GM19035 (cell line): Measurements from ENCODE around the gene RNF115.

ENCODE experiments used
- ATAC-seq: cut with Tn5 transposase; IDR thresholded peaks from one replicate; pipeline ENCODE4 v1.9.1; 2021; ENCODE audit not compliant: unreplicated experiment

Gene RNF115

DNA sequence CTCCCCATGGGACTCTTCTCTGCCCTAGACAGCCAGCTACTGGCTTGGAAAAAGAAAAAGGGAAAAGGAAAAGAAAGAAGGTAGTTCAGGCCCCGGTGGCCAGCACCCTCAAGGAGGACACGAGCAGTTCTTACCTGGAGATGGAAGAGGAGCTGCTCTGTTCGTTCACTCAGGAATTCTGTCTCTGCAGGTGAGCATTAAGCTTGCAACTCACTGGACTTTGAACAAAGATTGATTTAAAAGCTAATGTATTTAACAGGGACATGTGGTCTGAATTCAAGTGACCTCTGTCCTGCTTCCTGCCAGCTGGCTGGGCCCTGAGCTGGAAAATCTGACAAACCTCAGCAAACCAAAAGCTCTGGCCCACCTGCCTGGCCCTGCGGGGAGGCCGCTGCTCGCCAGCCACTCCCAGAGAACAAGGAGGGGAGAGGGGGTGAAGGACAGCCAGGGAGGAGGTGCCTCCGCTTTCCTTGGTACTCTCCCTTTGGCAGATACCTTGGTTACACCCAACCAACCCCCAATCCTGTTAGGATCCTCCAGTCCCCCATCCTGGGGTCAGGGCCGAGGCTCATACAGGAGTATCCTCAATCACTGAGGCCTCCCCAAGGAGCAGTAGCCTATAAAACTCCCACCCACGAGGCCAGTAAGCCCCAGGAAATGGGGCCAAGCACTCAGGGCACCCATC is 116.6 kb downstream of the RNF115 start, which contains the start of gene PDZK1:
PDZK1 (minus strand) TSS at position 186 of the 685 bp plus-strand sequence. CDS start 19,347 bp downstream, outside the sequence.
- ATAC-seq, result no peak

GRCh38 chr1:145706086-145706664 is 117.7 kb downstream of the RNF115 start:
- no peak for ATAC-seq

DNA sequence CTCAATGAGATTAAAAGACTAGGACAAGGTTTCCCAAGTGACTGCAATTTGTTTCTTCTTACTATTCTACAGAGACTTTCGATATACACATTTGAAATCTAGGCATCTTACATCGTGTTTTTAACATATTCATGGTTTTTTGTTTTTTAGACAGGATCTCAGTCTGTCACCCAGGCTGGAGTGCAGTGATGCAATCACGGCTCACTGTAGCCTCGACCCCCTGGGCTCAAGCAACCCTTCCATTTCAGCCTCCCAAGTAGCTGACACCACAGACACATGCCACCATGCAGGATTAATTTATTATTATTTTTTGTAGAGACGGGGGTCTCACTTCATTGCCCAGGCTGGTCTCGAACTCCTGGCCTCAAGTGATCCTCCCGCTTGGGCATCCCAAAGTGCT is 118.3 kb downstream of the RNF115 start:
- ATAC-seq, result no peak

- no peak for ATAC-seq
Observed at GRCh38 chr1:145702826-145703225, 121.1 kb downstream of the RNF115 start.

DNA sequence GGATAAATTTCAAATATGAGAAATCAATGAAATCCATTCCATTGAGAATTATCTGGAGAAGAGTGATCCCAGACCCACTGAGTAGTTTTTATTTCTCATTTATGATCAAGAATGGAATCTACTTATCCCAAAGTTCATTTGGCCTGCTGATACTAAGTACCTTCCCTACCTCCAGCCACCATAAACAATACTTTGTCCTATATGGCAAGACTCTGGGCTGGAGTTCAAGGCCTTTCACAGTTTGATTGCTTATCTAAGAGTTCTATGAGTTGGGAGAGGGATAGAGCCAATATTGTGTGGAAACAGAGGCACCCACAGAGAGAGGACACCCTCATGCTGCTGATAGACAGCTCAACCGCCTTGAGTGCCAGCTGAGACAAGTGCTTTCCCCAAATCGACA is 121.8 kb downstream of the RNF115 start:
- no peak for ATAC-seq

GRCh38 chr1:145701306-145701862 is 122.5 kb downstream of the RNF115 start:
- no peak for ATAC-seq

DNA sequence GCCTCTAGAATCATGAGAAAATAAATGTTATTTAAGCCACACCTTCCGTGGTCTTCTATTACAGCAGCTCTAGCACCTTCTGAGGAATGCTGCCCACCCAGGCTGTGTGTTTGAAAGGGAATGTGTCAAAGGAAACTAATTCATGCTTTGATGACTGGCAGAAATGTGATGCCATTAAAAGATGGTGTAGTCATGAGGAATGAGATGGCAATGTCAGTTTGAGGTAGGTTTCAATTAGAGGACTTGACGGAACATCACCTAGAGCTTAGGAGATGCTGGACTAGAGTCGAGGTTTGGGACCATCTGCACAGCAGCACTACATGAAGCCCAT is 127.3 kb downstream of the RNF115 start:
- ATAC-seq, result no peak

DNA sequence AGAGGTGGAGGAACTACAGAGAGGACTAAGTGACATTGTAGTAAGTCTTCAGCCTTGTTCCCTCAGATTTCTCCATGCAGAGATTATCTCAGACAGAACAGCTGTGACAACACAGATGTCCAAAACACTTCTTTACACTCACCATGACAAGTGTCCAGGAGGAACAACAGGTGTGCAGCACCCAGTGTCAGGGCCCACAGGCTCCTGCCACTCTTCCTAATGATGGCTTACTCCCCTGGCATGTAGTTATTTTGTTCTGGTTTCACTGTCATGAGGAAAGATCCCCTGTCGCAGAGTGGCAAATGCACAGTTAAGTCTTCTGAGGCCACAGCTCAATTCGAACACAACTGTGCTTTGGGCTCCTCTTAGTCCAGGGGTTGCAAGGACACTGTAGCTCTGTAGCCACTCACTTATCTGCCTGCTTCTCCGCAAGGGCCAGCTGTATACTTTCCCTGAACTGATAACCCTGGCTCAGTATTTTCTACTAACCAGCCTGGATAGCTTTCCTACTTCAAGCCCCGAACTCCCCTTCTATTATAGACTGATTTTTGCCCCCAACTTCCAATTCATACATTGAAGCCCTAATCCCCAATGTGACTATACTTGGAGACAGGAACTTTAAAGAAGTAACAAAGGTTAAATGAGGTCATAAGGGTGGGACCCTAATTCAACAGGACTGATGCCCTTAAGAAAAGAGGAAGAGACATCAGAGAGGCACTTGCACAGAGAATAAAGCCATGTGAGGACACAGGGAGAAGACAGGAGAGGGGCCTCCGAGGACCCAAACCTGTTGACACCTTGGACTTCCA is 127.9 kb downstream of the RNF115 start:
- no peak for ATAC-seq

DNA sequence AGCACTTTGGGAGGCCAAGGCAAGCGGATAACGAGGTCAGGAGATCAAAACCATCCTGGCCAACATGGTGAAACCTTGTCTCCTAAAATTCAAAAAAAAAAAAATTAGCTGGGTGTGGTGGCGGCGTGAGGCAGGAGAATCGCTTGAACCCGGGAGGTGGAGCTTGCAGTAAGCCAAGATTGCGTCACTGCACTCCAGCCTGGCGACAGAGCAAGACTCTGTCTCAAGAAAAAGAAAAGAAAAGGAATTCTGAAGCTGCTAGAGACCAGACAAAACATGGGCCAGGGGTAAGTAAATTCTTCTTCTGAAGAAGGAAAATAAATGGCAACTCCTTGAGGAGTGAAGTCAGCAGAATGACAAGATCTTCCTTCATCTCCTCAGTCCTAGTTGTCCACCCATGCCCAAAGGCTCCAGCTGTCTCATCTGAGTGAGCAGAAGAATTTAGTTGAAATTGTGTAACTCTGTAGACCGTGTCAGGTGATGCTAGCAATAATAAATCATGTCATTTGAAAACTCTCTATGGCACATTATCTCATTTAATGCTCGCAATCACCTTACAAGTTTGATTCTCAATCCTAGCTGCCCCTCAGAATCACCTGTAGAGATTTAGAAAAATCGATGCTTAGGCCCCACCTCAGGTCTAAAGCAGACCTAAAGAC is 131.0 kb downstream of the RNF115 start:
- ATAC-seq, result no peak

DNA sequence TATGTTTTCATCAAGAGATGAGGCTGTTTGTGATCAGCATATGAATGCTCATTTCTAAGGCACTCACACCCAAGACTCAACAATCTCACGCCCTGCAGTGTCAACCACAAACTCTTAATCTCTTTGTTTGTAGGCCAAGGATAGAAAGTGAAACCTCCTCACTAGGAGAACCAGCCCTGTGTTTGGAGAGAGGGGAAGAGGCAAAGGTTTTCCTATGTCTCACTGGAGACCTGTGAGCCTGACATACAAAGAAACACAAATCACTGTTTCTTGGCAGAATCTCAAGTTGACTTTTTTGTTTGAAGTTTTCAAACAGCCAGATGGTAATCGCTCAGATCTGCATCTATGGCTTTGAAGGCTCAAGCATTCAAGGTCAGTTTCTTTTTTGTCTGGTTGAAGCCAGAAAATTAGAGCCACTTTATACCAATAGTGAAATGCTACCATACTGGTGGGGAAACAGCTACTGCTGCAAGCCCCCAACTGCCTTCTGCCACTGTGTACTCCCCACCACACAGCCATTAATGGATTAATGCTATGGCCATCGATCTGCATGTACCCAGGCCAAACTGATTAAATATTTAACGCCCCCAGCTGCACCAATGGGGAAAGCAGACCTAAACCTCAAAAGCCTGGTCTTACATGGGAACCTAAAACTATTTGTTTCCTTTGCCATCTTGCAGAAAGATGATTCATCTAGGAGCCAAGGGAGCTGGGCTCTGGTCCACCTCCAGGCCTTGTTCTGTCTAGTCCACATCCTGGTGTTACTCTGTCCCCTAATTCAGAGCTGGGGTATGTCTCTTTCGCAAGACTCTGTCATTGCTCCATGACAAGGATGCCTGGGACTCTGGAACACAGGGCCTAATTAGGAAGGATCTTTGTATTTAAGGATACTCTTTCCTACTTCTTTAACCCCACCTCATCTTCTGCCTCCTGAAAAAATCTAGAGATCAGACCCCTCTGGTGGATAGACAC is 133.0 kb downstream of the RNF115 start:
- no peak for ATAC-seq

GRCh38 chr1:145689922-145690321 is 134.0 kb downstream of the RNF115 start:
- ATAC-seq, result no peak

DNA sequence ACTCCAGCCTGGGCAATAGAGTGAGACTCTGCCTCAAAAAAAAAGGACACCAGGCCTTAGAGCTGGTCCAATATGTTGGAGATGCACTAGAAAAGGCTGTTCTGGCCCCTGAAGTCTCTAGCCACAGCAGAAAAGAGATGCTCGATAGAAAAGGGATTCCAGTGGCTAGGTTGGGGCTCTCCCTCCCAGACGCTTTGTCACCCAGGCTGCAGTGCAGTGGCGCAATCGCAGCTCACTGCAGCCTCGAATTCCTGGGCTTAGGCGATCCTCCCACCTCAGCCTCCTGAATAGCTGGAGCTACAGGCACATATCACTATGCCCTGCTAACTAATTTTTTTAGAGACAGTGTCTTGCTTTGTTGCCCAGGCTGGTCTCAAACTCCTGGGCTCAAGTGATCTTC is 135.0 kb downstream of the RNF115 start:
- ATAC-seq, result no peak
